Measurements from ENCODE around the gene DECR2. TPM values are rescaled to one million over a fixed set of nuclear protein-coding genes. Genes with fewer than 3 reads are reported as not detected.

The DECR2 gene
- total and polyA plus RNA-seq, 9 of the 15 experiments (the other 6 are each of a cell fraction or from before 2014, with no cell fraction given), result 1.0 to 31.9 (median 10.3) TPM

DNA sequence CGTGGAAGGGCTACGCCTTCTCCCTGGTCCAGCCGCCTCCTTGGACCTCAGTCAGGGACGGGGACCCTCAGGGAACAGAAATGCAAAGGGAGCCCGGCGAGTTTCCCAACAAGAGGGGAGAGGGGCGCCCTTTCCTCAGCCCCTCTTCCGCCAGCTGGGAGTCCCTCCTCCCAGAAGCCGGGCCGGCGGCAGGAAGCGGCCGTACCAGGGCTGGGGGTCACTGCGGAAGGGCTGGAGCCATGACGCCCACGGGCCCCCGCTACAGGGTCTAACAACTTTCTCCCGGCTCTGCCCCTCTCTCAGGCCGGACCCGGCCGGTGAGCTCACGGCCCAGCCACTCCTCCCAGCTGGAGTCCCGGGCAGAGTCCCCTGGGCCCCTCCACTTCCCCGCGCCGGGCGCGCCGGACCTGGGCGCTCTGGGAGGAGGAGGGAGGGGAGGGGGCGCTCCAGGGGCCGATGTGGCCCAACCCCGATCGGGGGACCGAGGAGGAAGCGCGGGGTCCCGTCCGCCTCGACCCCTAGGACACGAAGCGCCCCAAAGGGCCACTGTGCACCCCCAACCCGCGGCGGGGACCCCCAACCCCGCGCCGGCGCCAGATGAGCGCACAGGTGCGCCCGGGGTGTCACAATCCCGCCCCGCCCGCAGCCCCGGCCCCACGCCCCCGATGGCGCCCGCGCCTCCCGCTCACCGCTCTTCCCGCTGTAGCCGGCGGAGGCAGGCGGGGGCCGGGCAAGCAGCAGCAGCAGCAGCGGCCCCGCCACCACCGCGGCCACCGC is 20.5 kb upstream of the DECR2 start:
- Histone ChIP-seq H3K9ac (ENCODE audit: insufficient read depth in 1 of 2, low read depth in 2 of 2, low read length in 2 of 2) (peak overlapping the region; percentile 80 to 88), H3K27me3 (ENCODE audit: control insufficient read depth in 2 of 2, insufficient read depth in 2 of 2, low read length in 2 of 2) (no peaks in the 10 kb centered on the region), H3K27ac (ENCODE audit: extremely low read depth, low read depth, low read length) (peak overlapping the region; percentile 75), H3K9me3 (replicated peaks; ENCODE audit: control insufficient read depth, insufficient read depth, low read depth, low read length) (no peaks in the 10 kb centered on the region), H3K36me3 (ENCODE audit: control insufficient read depth, insufficient read depth, low read length) (peaks cover 16% of the 10 kb centered on the region; the same call in 2 of the 3 replicates), H3K79me2 (ENCODE audit: control insufficient read depth, insufficient read depth, low read length) (peaks cover 33% of the 10 kb centered on the region), H3K4me1 (replicated peaks in 1 of 2; ENCODE audit: control insufficient read depth in 2 of 2, insufficient read depth in 2 of 2, low read length in 2 of 2) (peaks cover under 1 to 64% of the 10 kb centered on the region in 2 experiments; a peak in 4 of 5 replicates), H3K4me2 (ENCODE audit: insufficient read depth, low read length) (peak overlapping the region; percentile 65), H2AFZ (ENCODE audit: low read depth, low read length) (no peak overlapping the region), H4K20me1 (replicated peaks; ENCODE audit: control insufficient read depth, insufficient read depth, low read length) (no peaks in the 10 kb centered on the region), H3K4me3 (peak overlapping the region; percentile 94), H3K9me1 (ENCODE audit: control insufficient read depth, insufficient read depth, low read length) (no peaks in the 10 kb centered on the region)
- intact Hi-C loops (cut with micrococcal nuclease), result no loop called here
- WGBS (ENCODE audit: insufficient coverage, low coverage, missing lambda C conversion rate), result 1% methylated on average over 31 of the region's 73 CpGs
- FAIRE-seq (no peak), ATAC-seq (peak; percentile 80), DNase-seq (ENCODE audit: extremely low read depth in 1 of 4, low spot score in 3 of 4) (peak; percentile 46 to 62 (median 58))
- ChIA-PET POLR2A (interaction anchor here (0.6 kb wide), 1 partner anchor 63 kb away, joined by 3 read pairs; no protein-coding TSS in a partner anchor), CTCF (ENCODE audit: low intra/inter-chr PET ratio) (interaction anchor here (0.9 kb wide), 1 partner anchor 11 kb away, joined by 3 read pairs; the partner anchor contains the start of gene MRPL28)
- BruUV-seq (replicated peaks), result no TSS peak
- in situ Hi-C loops (cut with MboI), result no loop called here
- TF ChIP-seq PRMT5 (CRISPR knock-in tag; IDR thresholded peaks at IDR 0.05) (0 out of 2 replicates have a peak, but pooled peaks have one; percentile 48), FOS (IDR thresholded peaks at IDR 0.05; ENCODE audit: extremely low read depth, insufficient read length) (no peak), ZBTB7A (IDR thresholded peaks at IDR 0.05; ENCODE audit: borderline replicate concordance, control insufficient read depth, low read depth, low read length) (peak; percentile 66; the same call in 1 of the 2 replicates), TAF1 (IDR thresholded peaks at IDR 0.05; ENCODE audit: control insufficient read depth, extremely low read depth, insufficient read depth, low read length, severe bottlenecking) (peak; percentile 3), CBX1 (IDR thresholded peaks at IDR 0.05; ENCODE audit: low read depth) (no peak; the same call in 1 of the 2 replicates), TRIM28 (IDR thresholded peaks at IDR 0.05) (no peak), TAF9B (IDR thresholded peaks at IDR 0.05; ENCODE audit: partially characterized antibody) (no peak), BCOR (IDR thresholded peaks at IDR 0.05) (no peak), CSDE1 (IDR thresholded peaks at IDR 0.05) (no peak), HNRNPLL (IDR thresholded peaks at IDR 0.05; ENCODE audit: low read depth, low read length, poor library complexity, severe bottlenecking) (no peak), POLR2AphosphoS5 (IDR thresholded peaks at IDR 0.05; ENCODE audit: control insufficient read depth, insufficient read depth, low read depth, low read length) (no peak), SRSF3 (IDR thresholded peaks at IDR 0.05; ENCODE audit: insufficient read depth, low read length) (no peak), MAFF (IDR thresholded peaks at IDR 0.05; ENCODE audit: low read length) (no peak), ZFP1 (CRISPR knock-in tag; IDR thresholded peaks at IDR 0.05) (no peak), DMBX1 (CRISPR knock-in tag; IDR thresholded peaks at IDR 0.05; ENCODE audit: borderline replicate concordance) (no peak), BRD9 (IDR thresholded peaks at IDR 0.05; ENCODE audit: low read depth, partially characterized antibody) (no peak), LEF1 (IDR thresholded peaks at IDR 0.05) (no peak)
- TF ChIP-seq, protein P1, sequence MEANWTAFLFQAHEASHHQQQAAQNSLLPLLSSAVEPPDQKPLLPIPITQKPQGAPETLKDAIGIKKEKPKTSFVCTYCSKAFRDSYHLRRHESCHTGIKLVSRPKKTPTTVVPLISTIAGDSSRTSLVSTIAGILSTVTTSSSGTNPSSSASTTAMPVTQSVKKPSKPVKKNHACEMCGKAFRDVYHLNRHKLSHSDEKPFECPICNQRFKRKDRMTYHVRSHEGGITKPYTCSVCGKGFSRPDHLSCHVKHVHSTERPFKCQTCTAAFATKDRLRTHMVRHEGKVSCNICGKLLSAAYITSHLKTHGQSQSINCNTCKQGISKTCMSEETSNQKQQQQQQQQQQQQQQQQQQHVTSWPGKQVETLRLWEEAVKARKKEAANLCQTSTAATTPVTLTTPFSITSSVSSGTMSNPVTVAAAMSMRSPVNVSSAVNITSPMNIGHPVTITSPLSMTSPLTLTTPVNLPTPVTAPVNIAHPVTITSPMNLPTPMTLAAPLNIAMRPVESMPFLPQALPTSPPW (CRISPR knock-in tag; IDR thresholded peaks at IDR 0.05), result no peak
- TF ChIP-seq, protein P2, sequence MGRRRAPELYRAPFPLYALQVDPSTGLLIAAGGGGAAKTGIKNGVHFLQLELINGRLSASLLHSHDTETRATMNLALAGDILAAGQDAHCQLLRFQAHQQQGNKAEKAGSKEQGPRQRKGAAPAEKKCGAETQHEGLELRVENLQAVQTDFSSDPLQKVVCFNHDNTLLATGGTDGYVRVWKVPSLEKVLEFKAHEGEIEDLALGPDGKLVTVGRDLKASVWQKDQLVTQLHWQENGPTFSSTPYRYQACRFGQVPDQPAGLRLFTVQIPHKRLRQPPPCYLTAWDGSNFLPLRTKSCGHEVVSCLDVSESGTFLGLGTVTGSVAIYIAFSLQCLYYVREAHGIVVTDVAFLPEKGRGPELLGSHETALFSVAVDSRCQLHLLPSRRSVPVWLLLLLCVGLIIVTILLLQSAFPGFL (CRISPR knock-in tag; IDR thresholded peaks at IDR 0.05), result no peak
- TF ChIP-seq, protein P3, sequence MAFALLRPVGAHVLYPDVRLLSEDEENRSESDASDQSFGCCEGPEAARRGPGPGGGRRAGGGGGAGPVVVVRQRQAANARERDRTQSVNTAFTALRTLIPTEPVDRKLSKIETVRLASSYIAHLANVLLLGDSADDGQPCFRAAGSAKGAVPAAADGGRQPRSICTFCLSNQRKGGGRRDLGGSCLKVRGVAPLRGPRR (CRISPR knock-in tag; IDR thresholded peaks at IDR 0.05), result no peak

Measured in K562 (cell line).